Epidermal melanocyte (primary cell): ENCODE results near the gene RBM4.
"Not testable (repeated sequence)": the region's sequence is repeated elsewhere in the genome, so short reads cannot be mapped to it uniquely, and the experiment has no call there.

Experiments
- DNase-seq: peaks from one replicate; pipeline ENCODE4 v3.0.0; 2011; ENCODE audit warnings: low spot score; ENCODE audit not compliant: insufficient read length

RBM4 gene

GRCh38 chr11:66638177-66639065 is at the start of gene RBM4:
Gene RBM4 (plus strand): TSS chr11:66638703. CDS start chr11:66639712, 1,009 bp downstream.
- DNase-seq: peak; percentile 98

GRCh38 chr11:66589315-66589714 is 49.2 kb upstream of the RBM4 start:
- DNase-seq: not testable (repeated sequence)

GRCh38 chr11:66589996-66590675 is 48.4 kb upstream of the RBM4 start:
- DNase-seq: no peak

GRCh38 chr11:66591175-66591574 is 47.3 kb upstream of the RBM4 start:
- no peak for DNase-seq

- DNase-seq: peak; percentile 100
Observed at GRCh38 chr11:66592457-66593302, 45.8 kb upstream of the RBM4 start, which contains the start of the genes CCDC87 and CCS. Gene CCDC87 (minus strand): TSS chr11:66593063. CDS start chr11:66593015, 48 bp downstream. Gene CCS (plus strand): TSS chr11:66593185. CDS start chr11:66593262, 77 bp downstream.

- no peak for DNase-seq
Observed at GRCh38 chr11:66593303-66593635, 45.2 kb upstream of the RBM4 start.

- DNase-seq: no peak
Observed at GRCh38 chr11:66593650-66594049, 44.9 kb upstream of the RBM4 start.

GRCh38 chr11:66595245-66595904 is 43.1 kb upstream of the RBM4 start:
- peak; percentile 24 for DNase-seq

GRCh38 chr11:66598993-66599392 is 39.5 kb upstream of the RBM4 start:
- no peak for DNase-seq

- DNase-seq: no peak
Observed at GRCh38 chr11:66600219-66600618, 38.3 kb upstream of the RBM4 start.

GRCh38 chr11:66600631-66601233 is 37.8 kb upstream of the RBM4 start:
- no peak for DNase-seq

- DNase-seq: no peak
Observed at GRCh38 chr11:66603072-66603471, 35.4 kb upstream of the RBM4 start.

- DNase-seq: no peak
Observed at GRCh38 chr11:66604155-66604554, 34.3 kb upstream of the RBM4 start.

- DNase-seq: not testable (repeated sequence)
Observed at GRCh38 chr11:66606608-66607007, 31.9 kb upstream of the RBM4 start.

GRCh38 chr11:66607126-66607834 is 31.2 kb upstream of the RBM4 start:
- DNase-seq: no peak

GRCh38 chr11:66609721-66610617 is 28.5 kb upstream of the RBM4 start:
- DNase-seq: no peak

GRCh38 chr11:66612458-66612857 is 26.0 kb upstream of the RBM4 start:
- no peak for DNase-seq

GRCh38 chr11:66614073-66614472 is 24.4 kb upstream of the RBM4 start:
- DNase-seq: no peak
